H1 (cell line): ENCODE results near the gene AATK. TPM values are rescaled to one million over a fixed set of nuclear protein-coding genes. Genes with fewer than 3 reads are reported as not detected.

Experiments
- CTCF ChIA-PET: fragments of 300-600 bp; sonication (Branson Sonifier 250); formaldehyde crosslinking; loops from one replicate; lab custom pipeline; 2021; ENCODE audit not compliant: partially characterized antibody; lab: Charles Lee
- POLR2A ChIA-PET: fragments of 300-600 bp; sonication (Branson Sonifier 250); formaldehyde crosslinking; loops from one replicate; lab custom pipeline; 2021; ENCODE audit warnings: inconsistent platforms; ENCODE audit not compliant: partially characterized antibody; lab: Charles Lee
- DNase-seq, 2 experiments: peaks; one replicate each; pipeline versions ENCODE4 v3.0.0 to v3.0.0-alpha.2; 2010 to 2022; ENCODE audit warnings: low spot score in 2 of 2, low read depth in 1 of 2, mixed read lengths in 1 of 2
- FAIRE-seq: peaks from 2 replicates; lab custom pipeline; 2011; peaks lifted over from hg19 to GRCh38; lab: Jason Lieb, UNC
- H2AFZ ChIP-seq: 2 replicates; pipeline ENCODE4 v1.8.1; 2012; ENCODE audit warnings: low read length, inconsistent platforms
- H2AK5ac ChIP-seq: 2 replicates; pipeline ENCODE4 v1.6.1; 2013; ENCODE audit warnings: low read depth, low read length
- H2BK120ac ChIP-seq: replicated peaks from 2 replicates; pipeline ENCODE3; 2013; ENCODE audit warnings: low read depth, low read length, inconsistent platforms
- H2BK12ac ChIP-seq: 2 replicates; pipeline ENCODE4 v1.6.1; 2013; ENCODE audit warnings: low read depth, low read length
- H2BK15ac ChIP-seq: 2 replicates; pipeline ENCODE4 v1.6.1; 2013; ENCODE audit warnings: low read length
- H2BK20ac ChIP-seq: 2 replicates; pipeline ENCODE4 v1.6.1; 2013; ENCODE audit warnings: low read length
- H2BK5ac ChIP-seq: 2 replicates; pipeline ENCODE4 v1.6.1; 2013; ENCODE audit warnings: low read depth, low read length
- H3K14ac ChIP-seq: 2 replicates; pipeline ENCODE4 v1.6.1; 2013; ENCODE audit warnings: inconsistent platforms; ENCODE audit not compliant: insufficient read length
- H3K18ac ChIP-seq: 2 replicates; pipeline ENCODE4 v1.6.1; 2013; ENCODE audit warnings: low read length; ENCODE audit errors: extremely low read depth
- H3K23ac ChIP-seq: 2 replicates; pipeline ENCODE4 v1.6.1; 2013; ENCODE audit warnings: inconsistent platforms; ENCODE audit not compliant: insufficient read length
- H3K23me2 ChIP-seq: 2 replicates; pipeline ENCODE4 v1.6.1; 2013; ENCODE audit warnings: low read depth, low read length
- H3K27ac ChIP-seq: 2 replicates; pipeline ENCODE4 v1.6.1; 2011; ENCODE audit warnings: low read depth, low read length, inconsistent platforms
- H3K27me3 ChIP-seq, 4 experiments: replicated peaks in 1 of 4; 1 replicate in 1 of 4; 2 replicates in 3 of 4; pipeline versions ENCODE4 v1.6.1 to v1.8.1; 2011 to 2013; ENCODE audit warnings: low read length in 3 of 4, mild to moderate bottlenecking in 3 of 4, inconsistent platforms in 2 of 4, mixed read lengths in 2 of 4, moderate library complexity in 1 of 4; ENCODE audit not compliant: control insufficient read depth in 3 of 4, insufficient read depth in 3 of 4; ENCODE audit errors: extremely low read depth in 1 of 4
- H3K36me3 ChIP-seq, 4 experiments: 2 replicates each; pipeline versions ENCODE4 v1.6.1 to v1.8.1; 2011 to 2013; ENCODE audit warnings: mild to moderate bottlenecking in 4 of 4, low read length in 3 of 4, moderate library complexity in 2 of 4, control low read depth in 1 of 4, inconsistent platforms in 1 of 4; ENCODE audit not compliant: insufficient read depth in 4 of 4, control insufficient read depth in 2 of 4
- H3K4ac ChIP-seq: replicated peaks from 2 replicates; pipeline ENCODE3; 2013; ENCODE audit warnings: low read length, low read depth, mixed read lengths, inconsistent platforms; ENCODE audit not compliant: insufficient read length
- H3K4me1 ChIP-seq, 4 experiments: replicated peaks in 1 of 4; 1 replicate in 1 of 4; 2 replicates in 3 of 4; pipeline versions ENCODE4 v1.6.1 to v1.8.1; 2011 to 2013; ENCODE audit warnings: low read length in 3 of 4, inconsistent platforms in 2 of 4, mixed read lengths in 1 of 4; ENCODE audit not compliant: insufficient read depth in 4 of 4, control insufficient read depth in 3 of 4
- H3K4me2 ChIP-seq, 2 experiments: 2 replicates each; pipeline versions ENCODE4 v1.6.1 to v1.8.1; 2011 to 2013; ENCODE audit warnings: low read depth in 2 of 2, low read length in 2 of 2, control low read depth in 1 of 2, inconsistent platforms in 1 of 2, mild to moderate bottlenecking in 1 of 2; ENCODE audit not compliant: insufficient read depth in 1 of 2
- H3K4me3 ChIP-seq, 4 experiments: fragments of 200-600, 300-600 bp in 1 of 4; sonication (generic), shearing (Covaris generic), sonication (Bioruptor Twin) in 1 of 4; 2 replicates each; pipeline versions ENCODE4 v1.5.1 to v1.8.1; 2011 to 2016; ENCODE audit warnings: low read length in 4 of 4, low read depth in 3 of 4, control low read depth in 2 of 4, inconsistent platforms in 2 of 4, mild to moderate bottlenecking in 2 of 4, mixed read lengths in 1 of 4, moderate library complexity in 1 of 4; ENCODE audit not compliant: insufficient read depth in 2 of 4; ENCODE audit errors: extremely low read depth in 1 of 4
- H3K56ac ChIP-seq: replicated peaks from 2 replicates; pipeline ENCODE3; 2013; ENCODE audit warnings: low read depth, mild to moderate bottlenecking, mixed read lengths, low read length, inconsistent platforms; ENCODE audit not compliant: insufficient read length
- H3K79me1 ChIP-seq: 2 replicates; pipeline ENCODE4 v1.6.1; 2013; ENCODE audit warnings: low read depth, low read length, control low read depth
- H3K79me2 ChIP-seq, 2 experiments: 2 replicates each; pipeline versions ENCODE4 v1.6.1 to v1.8.1; 2012 to 2013; ENCODE audit warnings: low read length in 2 of 2, mild to moderate bottlenecking in 2 of 2, inconsistent platforms in 1 of 2; ENCODE audit not compliant: insufficient read depth in 2 of 2, control insufficient read depth in 1 of 2
- H3K9ac ChIP-seq, 4 experiments: replicated peaks in 1 of 4; 1 replicate in 1 of 4; 2 replicates in 3 of 4; pipeline versions ENCODE4 v1.6.1 to v1.8.1; 2011 to 2013; ENCODE audit warnings: low read depth in 3 of 4, low read length in 3 of 4, control low read depth in 2 of 4, mild to moderate bottlenecking in 2 of 4, moderate library complexity in 2 of 4, inconsistent platforms in 1 of 4; ENCODE audit errors: extremely low read depth in 1 of 4
- H3K9me3 ChIP-seq, 2 experiments: 2 replicates each; pipeline versions ENCODE4 v1.6.1 to v1.8.1; 2012 to 2013; ENCODE audit warnings: mild to moderate bottlenecking in 2 of 2, moderate library complexity in 2 of 2, control low read depth in 1 of 2, inconsistent platforms in 1 of 2, low read depth in 1 of 2, low read length in 1 of 2, mixed read lengths in 1 of 2; ENCODE audit not compliant: insufficient read depth in 2 of 2
- H4K20me1 ChIP-seq, 2 experiments: replicated peaks in 1 of 2; 2 replicates each; pipeline versions ENCODE3 to v1.8.1; 2011 to 2013; ENCODE audit warnings: inconsistent platforms in 2 of 2, low read length in 2 of 2, mild to moderate bottlenecking in 1 of 2; ENCODE audit not compliant: insufficient read depth in 2 of 2, control insufficient read depth in 1 of 2
- H4K5ac ChIP-seq: 2 replicates; pipeline ENCODE4 v1.6.1; 2013; ENCODE audit warnings: low read length, low read depth, mixed read lengths, inconsistent platforms; ENCODE audit not compliant: insufficient read length
- H4K8ac ChIP-seq: 2 replicates; pipeline ENCODE4 v1.8.0; 2013; ENCODE audit warnings: mild to moderate bottlenecking, moderate library complexity, low read length, inconsistent platforms; ENCODE audit not compliant: insufficient read depth; ENCODE audit errors: extremely low read depth
- H4K91ac ChIP-seq: replicated peaks from 2 replicates; pipeline ENCODE3; 2013; ENCODE audit warnings: low read length, mixed read lengths, inconsistent platforms; ENCODE audit not compliant: insufficient read length
- ASH2L ChIP-seq: fragments of 200-600, 300-600 bp; sonication (generic); IDR thresholded peaks from one replicate; pipeline ENCODE4 v1.7.1; 2017; ENCODE audit warnings: low read length
- BCL11A ChIP-seq, 2 experiments: IDR thresholded peaks; one replicate each; pipeline ENCODE4 v1.6.1; 2011; ENCODE audit warnings: low read depth in 2 of 2, low read length in 2 of 2, mild to moderate bottlenecking in 2 of 2
- EZH2 ChIP-seq: fragments of 200-600 bp; sonication (generic); IDR thresholded peaks from 2 replicates; pipeline ENCODE4 v1.7.1; 2012; ENCODE audit warnings: low read depth, mild to moderate bottlenecking, moderate library complexity, low read length, inconsistent platforms; ENCODE audit not compliant: severe bottlenecking
- HDAC6 ChIP-seq: IDR thresholded peaks from one replicate; pipeline ENCODE4 v1.7.1; 2012; ENCODE audit warnings: low read depth, mild to moderate bottlenecking, inconsistent platforms, low read length, moderate library complexity
- NRF1 ChIP-seq: IDR thresholded peaks from 2 replicates; pipeline ENCODE4 v1.6.1; 2011; ENCODE audit warnings: mild to moderate bottlenecking, low read depth, low read length, improper control_type of control experiment
- POLR2AphosphoS5 ChIP-seq: IDR thresholded peaks from 2 replicates; pipeline ENCODE4 v1.6.1; 2011; ENCODE audit warnings: low read depth, low read length
- RBBP5 ChIP-seq: IDR thresholded peaks from 2 replicates; pipeline ENCODE4 v1.7.1; 2012; ENCODE audit warnings: low read depth, mild to moderate bottlenecking, inconsistent platforms, low read length, moderate library complexity, borderline replicate concordance
- RNF2 ChIP-seq: fragments of 200-900, 300-1000 bp; sonication (generic); IDR thresholded peaks from 2 replicates; pipeline ENCODE4 v1.7.1; 2016; ENCODE audit warnings: borderline replicate concordance, low read depth, mild to moderate bottlenecking, antibody characterized with exemption, low read length; ENCODE audit not compliant: poor library complexity, severe bottlenecking; ENCODE audit errors: missing control alignments
- RXRA ChIP-seq: IDR thresholded peaks from 2 replicates; pipeline ENCODE4 v1.6.1; 2011; ENCODE audit warnings: low read depth, mild to moderate bottlenecking, low read length, moderate library complexity; ENCODE audit not compliant: insufficient read depth
- SP1 ChIP-seq: IDR thresholded peaks from 2 replicates; pipeline ENCODE4 v1.6.1; 2011; ENCODE audit warnings: low read depth, low read length
- SUZ12 ChIP-seq: fragments of 200-600 bp; sonication (generic); IDR thresholded peaks from 2 replicates; pipeline ENCODE4 v1.6.1; 2012; ENCODE audit warnings: mild to moderate bottlenecking, inconsistent platforms, low read length, moderate library complexity, mixed read lengths
- WGBS, 2 experiments: shearing (Covaris generic) in 1 of 2; methylation state at CpG; one replicate each; pipeline versions ENCODE4 v1.1.6 to v1.1.7; 2013 to 2015; ENCODE audit warnings: low lambda C conversion rate in 2 of 2, mixed read lengths in 2 of 2, inconsistent platforms in 1 of 2, low coverage in 1 of 2, missing lambda C conversion rate in 1 of 2; ENCODE audit not compliant: insufficient replicate concordance in 2 of 2, insufficient coverage in 1 of 2, insufficient read length in 1 of 2; ENCODE audit errors: extremely low coverage in 1 of 2, missing lambda C conversion rate in 1 of 2; 5-methylcytosine and 5-hydroxymethylcytosine counted together
- polyA plus RNA-seq, 7 experiments: library from polyadenylated mRNA; depleted of rRNA in 3 of 7; stranded (reverse) in 5 of 7; unstranded in 2 of 7; fragments of >200 nt in 5 of 7; fragments of 200-250 nt in 2 of 7; gene quantifications; 1 replicate in 5 of 7; 2 replicates in 1 of 7; 4 replicates in 1 of 7; pipeline versions ENCODE4 v1.2.1 to v1.2.3, GENCODE V29; 2011 to 2013; ENCODE audit warnings: missing spikeins in 2 of 7, mixed read lengths in 2 of 7
- total RNA-seq: library from RNA; stranded (reverse); fragmentation: NEBNext Ultra II Directional; extraction: Animal tissue kit (Norgen Biotek cat#: 25700); gene quantifications from 2 replicates; pipeline ENCODE4 v1.2.1, GENCODE V29; 2021
- TF ChIP-seq, protein P1 (sequence below): IDR thresholded peaks from 2 replicates; pipeline ENCODE4 v1.6.1; 2011; ENCODE audit warnings: low read length, improper control_type of control experiment

The AATK gene
- total and polyA plus RNA-seq, 2 of the 8 experiments (the other 6 are each of a cell fraction or from before 2014, with no cell fraction given) = 1.7 to 3.5 TPM

DNA sequence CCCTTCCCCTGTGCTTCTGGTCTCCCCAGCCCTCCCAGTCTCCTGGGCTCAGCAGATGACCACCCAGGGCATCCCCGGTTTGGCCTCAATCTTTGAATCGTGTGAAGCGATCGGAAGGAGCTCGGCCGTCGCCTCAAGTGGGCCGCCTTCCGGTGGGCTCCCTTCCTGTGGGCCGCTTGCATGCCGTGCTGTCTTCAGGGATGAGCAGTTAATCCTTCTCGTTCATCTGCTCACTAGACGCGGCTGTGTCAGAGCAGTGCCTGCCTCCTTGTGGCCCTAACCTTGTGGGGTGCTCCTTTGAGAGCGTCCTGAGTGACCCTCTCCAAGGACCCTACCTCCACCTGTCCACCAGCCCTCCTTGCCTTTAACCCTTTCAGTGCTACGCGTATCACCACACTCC lies 90.7 kb downstream of the AATK start:
- no peak overlapping the region for H3K56ac ChIP-seq
- no peak overlapping the region for H4K91ac ChIP-seq
- no peaks in the 10 kb centered on the region for H3K27me3 ChIP-seq
- no peak overlapping the region for H2AFZ ChIP-seq
- H2AK5ac ChIP-seq = no peak overlapping the region
- no peak overlapping the region for H3K27ac ChIP-seq
- H3K18ac ChIP-seq = no peak overlapping the region
- no peak for DNase-seq
- H3K79me2 ChIP-seq = no peaks in the 10 kb centered on the region
- 90% methylated on average over 17 of the region's 17 CpGs; no CpG with 5 or more reads in 1 of the 2 experiments for WGBS, 2 experiments
- H3K9me3 ChIP-seq = no peaks in the 10 kb centered on the region
- ChIA-PET POLR2A (interaction anchor here (0.6 to 1.0 kb wide), 2 partner anchors 17 to 460 kb away, joined by 3 to 4 read pairs; no protein-coding TSS in a partner anchor), CTCF (interaction anchor here (1.3 to 7.0 kb wide), 2 partner anchors 23 to 27 kb away, joined by 3 to 35 read pairs; no protein-coding TSS in a partner anchor)
- H2BK15ac ChIP-seq = no peak overlapping the region
- 0 out of 2 replicates have a peak overlapping the region, but pooled peaks have one; percentile 50 for H2BK12ac ChIP-seq
- H3K23me2 ChIP-seq = no peaks in the 10 kb centered on the region
- H2BK5ac ChIP-seq = no peak overlapping the region; the same call in 1 of the 2 replicates
- H4K8ac ChIP-seq = no peak overlapping the region
- no peak overlapping the region for H2BK120ac ChIP-seq
- H3K9ac ChIP-seq = no peak overlapping the region
- peaks cover 0 to 11% of the 10 kb centered on the region in 2 experiments for H4K20me1 ChIP-seq
- H3K4me1 ChIP-seq = peaks cover 0 to 10% (median 3%) of the 10 kb centered on the region in 4 experiments; a peak in 3 of 7 replicates
- no peak for FAIRE-seq
- H3K79me1 ChIP-seq = peaks cover 11% of the 10 kb centered on the region
- no peak overlapping the region for H2BK20ac ChIP-seq
- H3K14ac ChIP-seq = no peak overlapping the region
- H4K5ac ChIP-seq = no peak overlapping the region
- H3K4ac ChIP-seq = no peak overlapping the region
- H3K36me3 ChIP-seq = no peaks in the 10 kb centered on the region; a peak in 1 of 8 replicates
- no peak overlapping the region for H3K4me2 ChIP-seq
- H3K4me3 ChIP-seq = no peak overlapping the region
- no peak overlapping the region for H3K23ac ChIP-seq
- TF ChIP-seq SP1 = no peak
- no peak for TF ChIP-seq RNF2
- TF ChIP-seq POLR2AphosphoS5 = no peak
- TF ChIP-seq, protein P1, sequence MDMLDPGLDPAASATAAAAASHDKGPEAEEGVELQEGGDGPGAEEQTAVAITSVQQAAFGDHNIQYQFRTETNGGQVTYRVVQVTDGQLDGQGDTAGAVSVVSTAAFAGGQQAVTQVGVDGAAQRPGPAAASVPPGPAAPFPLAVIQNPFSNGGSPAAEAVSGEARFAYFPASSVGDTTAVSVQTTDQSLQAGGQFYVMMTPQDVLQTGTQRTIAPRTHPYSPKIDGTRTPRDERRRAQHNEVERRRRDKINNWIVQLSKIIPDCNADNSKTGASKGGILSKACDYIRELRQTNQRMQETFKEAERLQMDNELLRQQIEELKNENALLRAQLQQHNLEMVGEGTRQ = no peak
- TF ChIP-seq RBBP5 = no peak
- TF ChIP-seq SUZ12 = no peak
- no peak for TF ChIP-seq HDAC6
- no peak for TF ChIP-seq RXRA
- TF ChIP-seq EZH2 = no peak
- no peak for TF ChIP-seq NRF1
- no peak for TF ChIP-seq ASH2L
- TF ChIP-seq BCL11A (IDR thresholded peaks at IDR 0.05; ENCODE audit: low read depth in 2 of 2, low read length in 2 of 2) = no peak
